HepG2 (cell line): ENCODE measurements around the gene MZF1. TPM values are rescaled to one million over a fixed set of nuclear protein-coding genes. Genes with fewer than 3 reads are reported as not detected.

Source experiments
- AGO2 ChIP-seq: fragments of 200-400 bp; formaldehyde crosslinking; optimal IDR thresholded peaks from 2 replicates; pipeline ENCODE3; 2017; ENCODE audit warnings: mild to moderate bottlenecking, low read depth, low read length, moderate library complexity
- AHR ChIP-seq: IDR thresholded peaks from 2 replicates; pipeline ENCODE4 v1.6.1; 2018; ENCODE audit warnings: missing genetic modification reagents, missing compliant biosample characterization
- CENPT ChIP-seq: sonication (generic); formaldehyde crosslinking; IDR thresholded peaks from 2 replicates; pipeline ENCODE4 v1.8.0; 2022; ENCODE audit warnings: low read depth, mild to moderate bottlenecking, moderate library complexity, missing genetic modification reagents
- GTF3A ChIP-seq: sonication (generic); formaldehyde crosslinking; conservative IDR thresholded peaks from 2 replicates; pipeline ENCODE4 v1.4.0; 2020; ENCODE audit warnings: mild to moderate bottlenecking, missing genetic modification reagents
- HDAC2 ChIP-seq: sonication (generic); formaldehyde crosslinking; IDR thresholded peaks from 2 replicates; pipeline ENCODE4 v1.4.0; 2020; ENCODE audit warnings: missing genetic modification reagents
- HIVEP1 ChIP-seq: sonication (generic); formaldehyde crosslinking; IDR thresholded peaks from 2 replicates; pipeline ENCODE4 v1.4.0; 2020; ENCODE audit warnings: mild to moderate bottlenecking, missing genetic modification reagents
- JUN ChIP-seq: sonication (generic); formaldehyde crosslinking; IDR thresholded peaks from 2 replicates; pipeline ENCODE4 v1.4.0; 2020; ENCODE audit warnings: mild to moderate bottlenecking, missing genetic modification reagents
- MNT ChIP-seq: fragments of 450-650 bp; IDR thresholded peaks from 2 replicates; pipeline ENCODE4 v1.6.1; 2016
- MTERF4 ChIP-seq: sonication (generic); formaldehyde crosslinking; IDR thresholded peaks from 2 replicates; pipeline ENCODE4 v1.8.0; 2023; ENCODE audit warnings: mild to moderate bottlenecking, missing genetic modification reagents
- MYPOP ChIP-seq: sonication (generic); formaldehyde crosslinking; IDR thresholded peaks from 2 replicates; pipeline ENCODE4 v1.8.1; 2023; ENCODE audit warnings: mild to moderate bottlenecking, moderate library complexity, missing genetic modification reagents
- NCOA2 ChIP-seq: sonication (generic); formaldehyde crosslinking; IDR thresholded peaks from 2 replicates; pipeline ENCODE4 v1.8.0; 2022; ENCODE audit warnings: inconsistent platforms
- RFX1 ChIP-seq: fragments of 450-650 bp; IDR thresholded peaks from 2 replicates; pipeline ENCODE4 v1.6.1; 2017
- RNF2 ChIP-seq: fragments of 450-650 bp; conservative IDR thresholded peaks from 2 replicates; pipeline ENCODE4 v1.6.1; 2016; ENCODE audit warnings: low read depth
- SP140L ChIP-seq: sonication (generic); formaldehyde crosslinking; IDR thresholded peaks from 2 replicates; pipeline ENCODE4 v1.4.0; 2020; ENCODE audit warnings: missing genetic modification reagents, borderline replicate concordance
- TERF1 ChIP-seq: sonication (generic); formaldehyde crosslinking; IDR thresholded peaks from 2 replicates; pipeline ENCODE4 v1.8.0; 2022; ENCODE audit warnings: mild to moderate bottlenecking, missing genetic modification reagents, moderate library complexity
- ZBTB3 ChIP-seq: sonication (generic); formaldehyde crosslinking; IDR thresholded peaks from 2 replicates; pipeline ENCODE4 v1.4.0; 2020; ENCODE audit warnings: low read depth, mild to moderate bottlenecking, moderate library complexity, missing genetic modification reagents, borderline replicate concordance
- ZFP62 ChIP-seq: sonication (generic); formaldehyde crosslinking; IDR thresholded peaks from 2 replicates; pipeline ENCODE4 v1.4.0; 2020; ENCODE audit warnings: missing genetic modification reagents
- ZMYM3 ChIP-seq: sonication (generic); formaldehyde crosslinking; IDR thresholded peaks from 2 replicates; pipeline ENCODE4 v1.5.1; 2020; ENCODE audit warnings: mild to moderate bottlenecking, missing genetic modification reagents
- ZNF160 ChIP-seq: sonication (generic); formaldehyde crosslinking; IDR thresholded peaks from 2 replicates; pipeline ENCODE4 v1.8.0; 2022; ENCODE audit warnings: mild to moderate bottlenecking, inconsistent platforms, missing genetic modification reagents
- ZNF17 ChIP-seq: sonication (generic); formaldehyde crosslinking; IDR thresholded peaks from 2 replicates; pipeline ENCODE4 v1.5.0; 2020; ENCODE audit warnings: mild to moderate bottlenecking, missing genetic modification reagents
- ZNF292 ChIP-seq: sonication (generic); formaldehyde crosslinking; IDR thresholded peaks from 2 replicates; pipeline ENCODE4 v1.8.1; 2022; ENCODE audit warnings: mild to moderate bottlenecking, low read depth, missing genetic modification reagents, borderline replicate concordance
- ZNF367 ChIP-seq: sonication (generic); formaldehyde crosslinking; IDR thresholded peaks from 2 replicates; pipeline ENCODE4 v1.4.0; 2020; ENCODE audit warnings: missing genetic modification reagents, borderline replicate concordance
- ZNF530 ChIP-seq: sonication (generic); formaldehyde crosslinking; IDR thresholded peaks from 2 replicates; pipeline ENCODE4 v1.5.0; 2020; ENCODE audit warnings: low read depth, mild to moderate bottlenecking, missing genetic modification reagents
- ZNF616 ChIP-seq: sonication (generic); formaldehyde crosslinking; IDR thresholded peaks from 2 replicates; pipeline ENCODE4 v1.5.0; 2020; ENCODE audit warnings: low read depth, mild to moderate bottlenecking, missing genetic modification reagents
- ZNF772 ChIP-seq: sonication (generic); formaldehyde crosslinking; IDR thresholded peaks from 2 replicates; pipeline ENCODE4 v1.5.0; 2020; ENCODE audit warnings: mild to moderate bottlenecking, missing genetic modification reagents
- polyA plus RNA-seq, 8 experiments: library from polyadenylated mRNA; depleted of rRNA in 3 of 8; stranded (reverse) in 7 of 8; unstranded in 1 of 8; fragments of >200 nt; fragmentation: Illumina TruSeq in 4 of 8; extraction: Trizol in 4 of 8; gene quantifications; 2 replicates each; pipeline versions ENCODE4 v1.2.1 to v1.2.3, GENCODE V29; 2011 to 2016; ENCODE audit warnings: low read depth in 4 of 8, missing spikeins in 1 of 8, mixed read lengths in 1 of 8; ENCODE audit not compliant: insufficient read depth in 1 of 8
- total RNA-seq, 5 experiments: library from RNA; depleted of rRNA; stranded (reverse); fragments of >200 nt; fragmentation: Illumina TruSeq; extraction: Trizol; gene quantifications; 2 replicates each; pipeline ENCODE4 v1.2.3, GENCODE V29; 2016; ENCODE audit warnings: low read depth in 1 of 5

The MZF1 gene
- total and polyA plus RNA-seq, 2 of the 13 experiments (the other 11 are each of a cell fraction or from before 2014, with no cell fraction given) = 3.1 to 8.1 TPM

- TF ChIP-seq ZNF616 (peak; percentile 65), SP140L (CRISPR knock-in tag) (0 out of 2 replicates have a peak, but pooled peaks have one; percentile 57), RNF2 (0 out of 2 replicates have a peak, but pooled peaks have one; percentile 62), ZNF292 (CRISPR knock-in tag) (no peak), ZNF367 (CRISPR knock-in tag) (0 out of 2 replicates have a peak, but pooled peaks have one; percentile 58), MTERF4 (no peak), ZFP62 (no peak), HDAC2 (peak; percentile 91), NCOA2 (peak; percentile 82), MNT (peak; percentile 42), RFX1 (no peak; the same call in 1 of the 2 replicates), GTF3A (CRISPR knock-in tag) (peak; percentile 79; the same call in 1 of the 2 replicates), ZNF160 (CRISPR knock-in tag) (peak; percentile 84; the same call in 1 of the 2 replicates), ZBTB3 (peak; percentile 95), MYPOP (CRISPR knock-in tag) (peak; percentile 85; the same call in 1 of the 2 replicates), AHR (CRISPR knock-in tag) (peak; percentile 96), ZNF17 (CRISPR knock-in tag) (no peak), ZMYM3 (CRISPR knock-in tag) (peak; percentile 76; the same call in 1 of the 2 replicates), HIVEP1 (CRISPR knock-in tag) (peak; percentile 93), TERF1 (CRISPR knock-in tag) (peak; percentile 83; the same call in 1 of the 2 replicates), CENPT (peak; percentile 86), JUN (peak; percentile 69; the same call in 1 of the 2 replicates), ZNF772 (CRISPR knock-in tag) (peak; percentile 91), ZNF530 (no peak), AGO2 (peak; percentile 90)
Measured at GRCh38 chr19:58519355-58520256, 53.5 kb downstream of the MZF1 start, which contains the start of gene ZBTB45 (continued).
